NT2/D1 (cell line): ENCODE measurements around the gene HPD.

Experiments
- DNase-seq: peaks from one replicate; pipeline ENCODE4 v3.0.0-alpha.2; 2011; ENCODE audit warnings: low read depth, low spot score
- H3K27me3 ChIP-seq: 2 replicates; pipeline ENCODE4 v1.6.0; 2011; ENCODE audit warnings: mild to moderate bottlenecking; ENCODE audit not compliant: insufficient read length, insufficient read depth
- H3K36me3 ChIP-seq: 2 replicates; pipeline ENCODE4 v1.6.1; 2011; ENCODE audit warnings: mild to moderate bottlenecking, low read length, mixed read lengths; ENCODE audit not compliant: insufficient read depth, insufficient read length
- H3K4me1 ChIP-seq: 2 replicates; pipeline ENCODE4 v1.5.1; 2011; ENCODE audit not compliant: insufficient read depth, insufficient read length
- H3K4me3 ChIP-seq: 2 replicates; pipeline ENCODE4 v1.5.1; 2011; ENCODE audit warnings: low read depth; ENCODE audit not compliant: insufficient read length
- H3K9ac ChIP-seq: 2 replicates; pipeline ENCODE4 v1.6.0; 2011; ENCODE audit warnings: low read depth; ENCODE audit not compliant: insufficient read length
- H3K9me3 ChIP-seq: 2 replicates; pipeline ENCODE4 v1.5.1; 2011; ENCODE audit warnings: mild to moderate bottlenecking, low read length; ENCODE audit not compliant: insufficient read depth
- SUZ12 ChIP-seq: IDR thresholded peaks from 2 replicates; pipeline ENCODE4 v1.6.1; 2011; ENCODE audit not compliant: insufficient read length, insufficient read depth; ENCODE audit errors: extremely low read depth
- YY1 ChIP-seq: IDR thresholded peaks from 2 replicates; pipeline ENCODE4 v1.6.1; 2011; ENCODE audit not compliant: insufficient read length, insufficient read depth
- ZNF274 ChIP-seq: IDR thresholded peaks from 2 replicates; pipeline ENCODE4 v1.6.1; 2011; ENCODE audit warnings: mild to moderate bottlenecking, low read depth, low read length

The HPD gene

DNA sequence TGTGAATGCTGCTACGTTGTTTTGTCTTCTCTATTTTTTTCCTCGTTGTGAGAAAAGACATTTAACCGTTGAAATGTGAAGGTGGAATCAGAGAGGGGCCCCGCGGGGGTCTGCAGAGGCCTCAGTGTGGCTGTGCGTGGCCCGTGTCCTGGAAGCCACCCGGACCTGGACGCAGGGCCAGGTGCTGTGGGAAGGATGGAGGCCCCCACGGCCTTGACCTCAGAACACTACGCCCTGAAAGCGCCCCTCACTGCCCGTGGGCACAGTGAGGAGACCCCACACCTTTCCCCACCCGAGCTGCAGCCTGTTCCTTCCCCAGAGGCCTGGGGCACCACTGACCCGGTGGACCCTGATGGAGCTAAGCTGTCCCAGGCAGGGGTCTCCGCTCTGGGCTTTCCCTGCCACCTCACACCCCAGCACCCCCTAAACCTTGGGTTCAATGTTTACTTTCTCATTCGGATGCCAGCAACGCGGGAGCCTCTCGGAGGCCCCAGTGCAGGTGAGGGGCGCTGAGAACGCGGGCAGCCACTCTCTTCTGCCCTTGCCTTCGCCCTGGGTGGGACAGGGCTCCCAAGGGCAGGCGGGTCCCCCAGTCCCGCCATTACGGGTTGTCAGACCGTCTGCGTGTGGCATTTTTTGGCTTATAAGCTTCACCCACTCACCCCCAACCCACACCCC is 27.9 kb downstream of the HPD start:
- peaks cover 67% of the 10 kb centered on the region for H3K36me3 ChIP-seq
- no peak overlapping the region for H3K4me3 ChIP-seq
- no peaks in the 10 kb centered on the region for H3K9me3 ChIP-seq
- H3K9ac ChIP-seq: no peak overlapping the region
- peaks cover 5% of the 10 kb centered on the region for H3K4me1 ChIP-seq
- no peaks in the 10 kb centered on the region for H3K27me3 ChIP-seq
- DNase-seq: no peak
- TF ChIP-seq YY1: no peak
- TF ChIP-seq ZNF274: no peak
- no peak for TF ChIP-seq SUZ12

DNA sequence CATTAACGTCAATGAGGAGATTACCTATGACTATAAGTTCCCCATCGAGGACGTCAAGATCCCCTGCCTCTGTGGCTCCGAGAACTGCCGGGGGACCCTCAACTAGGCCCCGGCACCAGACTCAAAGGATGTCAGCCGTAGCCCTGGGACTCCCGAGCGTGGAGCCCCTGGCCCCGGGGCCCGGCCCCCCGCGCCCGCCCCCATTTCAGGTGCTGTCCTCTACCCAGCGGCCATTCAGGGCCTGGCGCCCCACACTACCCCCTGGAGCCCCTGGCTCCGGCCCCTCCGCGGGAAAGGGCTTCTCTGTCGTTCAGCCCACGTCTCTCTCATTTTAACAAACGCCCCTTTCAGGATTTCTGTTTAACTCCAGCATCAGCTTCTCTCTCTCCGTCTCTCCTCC is 28.5 kb downstream of the HPD start:
- Histone ChIP-seq H3K4me3 (no peak overlapping the region), H3K27me3 (no peaks in the 10 kb centered on the region), H3K9ac (no peak overlapping the region), H3K36me3 (peaks cover 71% of the 10 kb centered on the region), H3K4me1 (peaks cover 5% of the 10 kb centered on the region), H3K9me3 (no peaks in the 10 kb centered on the region)
- TF ChIP-seq ZNF274 (no peak), SUZ12 (no peak), YY1 (no peak)
- DNase-seq: no peak

DNA sequence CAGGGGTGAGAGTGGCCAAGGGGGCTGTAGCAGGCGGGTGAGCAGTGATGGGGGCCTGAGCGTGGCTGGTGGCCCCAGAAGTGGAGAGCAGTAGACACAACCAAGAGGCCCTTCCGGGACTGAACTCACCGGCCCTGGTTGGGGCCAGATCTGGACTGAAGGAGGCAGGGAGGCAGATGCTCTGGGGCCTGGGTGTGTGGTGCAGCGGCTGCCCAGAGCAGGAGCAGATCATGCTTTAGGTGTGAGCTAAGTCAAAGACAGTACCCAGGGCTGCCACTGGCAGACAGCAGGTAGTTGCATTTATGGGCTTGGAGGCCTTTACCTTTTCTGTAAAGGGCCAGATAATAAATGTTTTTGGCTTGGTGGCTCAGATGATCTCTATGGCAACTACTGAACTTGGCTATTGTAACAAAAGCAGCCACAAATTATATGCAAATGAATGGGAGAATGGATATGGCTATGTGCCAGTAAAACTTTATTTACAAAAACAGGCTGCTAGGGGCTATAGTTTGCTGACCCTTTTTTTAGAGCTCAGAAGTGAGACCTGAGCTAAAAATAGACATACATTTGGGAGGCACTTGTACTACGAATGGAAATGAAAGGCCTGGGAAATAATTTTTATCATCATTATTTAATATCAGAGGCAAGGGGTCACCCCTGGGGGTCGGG is 29.3 kb downstream of the HPD start:
- no peak for TF ChIP-seq ZNF274
- no peak for TF ChIP-seq SUZ12
- TF ChIP-seq YY1: no peak
- no peak for DNase-seq
- H3K36me3 ChIP-seq: peaks cover 78% of the 10 kb centered on the region
- H3K4me3 ChIP-seq: no peak overlapping the region
- no peaks in the 10 kb centered on the region for H3K9me3 ChIP-seq
- H3K27me3 ChIP-seq: no peaks in the 10 kb centered on the region
- no peak overlapping the region for H3K9ac ChIP-seq
- peaks cover 5% of the 10 kb centered on the region for H3K4me1 ChIP-seq

DNA sequence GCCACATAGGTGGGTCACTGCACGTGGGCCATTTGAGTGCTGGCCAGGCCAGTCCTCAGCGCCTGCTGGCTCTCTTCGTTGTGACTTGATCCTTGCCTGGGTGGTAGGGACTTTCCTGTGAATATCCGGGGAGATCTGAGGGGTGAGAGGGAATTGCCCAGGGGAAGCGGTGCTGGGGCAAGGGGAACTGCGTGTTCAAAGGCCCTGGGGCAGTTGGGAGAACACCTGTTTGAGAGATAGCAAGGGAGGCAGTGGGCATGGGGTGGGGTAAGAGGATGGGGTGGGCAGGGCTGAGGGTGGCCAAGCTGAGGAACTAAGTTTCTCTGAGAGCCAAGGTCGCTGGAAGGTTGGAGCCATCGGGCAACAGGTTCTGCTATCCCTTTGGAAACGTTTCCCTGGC is 29.8 kb downstream of the HPD start:
- H3K4me3 ChIP-seq: no peak overlapping the region
- H3K9ac ChIP-seq: no peak overlapping the region
- H3K9me3 ChIP-seq: no peaks in the 10 kb centered on the region
- H3K4me1 ChIP-seq: peaks cover 5% of the 10 kb centered on the region
- peaks cover 83% of the 10 kb centered on the region for H3K36me3 ChIP-seq
- H3K27me3 ChIP-seq: no peaks in the 10 kb centered on the region
- DNase-seq: no peak
- TF ChIP-seq YY1 (no peak), SUZ12 (no peak), ZNF274 (no peak)

DNA sequence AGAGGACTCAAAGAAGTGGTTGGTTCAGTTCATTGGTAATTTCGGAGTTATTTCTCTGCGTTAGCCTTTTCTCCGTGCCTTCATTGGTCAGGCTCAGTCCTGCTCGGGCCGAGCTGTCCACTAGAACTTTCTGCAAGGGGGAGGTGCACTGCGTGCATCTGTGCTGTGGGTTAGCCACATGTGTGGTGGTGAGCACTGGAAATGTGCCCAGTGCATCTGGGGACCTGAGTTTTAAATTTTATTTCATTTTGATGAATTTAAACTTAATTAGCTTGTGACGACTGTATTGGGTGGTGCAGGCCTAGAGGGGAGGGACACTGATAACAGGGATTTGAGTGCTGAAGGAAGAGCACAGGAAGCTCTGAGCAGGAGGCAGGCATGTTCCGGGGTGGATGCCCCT is 30.4 kb downstream of the HPD start:
- Histone ChIP-seq H3K9me3 (no peaks in the 10 kb centered on the region), H3K27me3 (no peaks in the 10 kb centered on the region), H3K36me3 (peaks cover 88% of the 10 kb centered on the region), H3K4me3 (no peak overlapping the region), H3K9ac (no peak overlapping the region), H3K4me1 (peaks cover 5% of the 10 kb centered on the region)
- TF ChIP-seq YY1 (no peak), SUZ12 (no peak), ZNF274 (no peak)
- DNase-seq: no peak

DNA sequence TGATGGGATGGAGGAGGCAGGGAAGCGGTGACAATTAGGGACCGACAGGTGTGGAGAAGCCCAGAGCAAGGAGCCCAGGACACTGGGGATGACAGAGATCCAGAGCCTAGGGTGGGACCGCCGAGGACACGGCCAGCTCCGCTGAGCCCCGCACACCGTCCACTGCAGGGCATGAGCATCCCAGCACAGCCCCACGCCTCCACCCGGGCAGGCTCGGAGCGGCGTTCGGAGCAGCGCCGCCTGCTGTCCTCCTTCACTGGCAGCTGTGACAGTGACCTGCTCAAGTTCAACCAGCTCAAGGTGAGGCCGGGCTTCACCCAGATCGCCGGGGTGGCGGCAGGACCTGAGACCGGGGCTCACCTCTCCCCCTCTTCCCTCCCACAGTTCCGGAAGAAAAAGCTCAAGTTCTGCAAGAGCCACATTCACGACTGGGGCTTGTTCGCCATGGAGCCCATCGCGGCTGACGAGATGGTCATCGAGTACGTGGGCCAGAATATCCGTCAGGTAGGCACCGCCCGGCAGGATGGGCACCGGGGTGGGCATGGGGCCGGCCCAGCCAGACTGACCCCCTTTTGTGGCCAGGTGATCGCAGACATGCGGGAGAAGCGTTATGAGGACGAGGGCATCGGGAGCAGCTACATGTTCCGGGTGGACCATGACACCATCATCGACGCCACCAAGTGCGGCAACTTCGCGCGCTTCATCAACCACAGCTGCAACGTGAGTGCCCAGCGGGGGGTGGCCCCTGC is 31.1 kb downstream of the HPD start:
- no peak for TF ChIP-seq SUZ12
- no peak for TF ChIP-seq YY1
- TF ChIP-seq ZNF274: no peak
- no peak overlapping the region for H3K9ac ChIP-seq
- no peaks in the 10 kb centered on the region for H3K9me3 ChIP-seq
- DNase-seq: no peak
- no peaks in the 10 kb centered on the region for H3K27me3 ChIP-seq
- no peak overlapping the region for H3K4me3 ChIP-seq
- peaks cover 91% of the 10 kb centered on the region for H3K36me3 ChIP-seq
- peaks cover 5% of the 10 kb centered on the region for H3K4me1 ChIP-seq

DNA sequence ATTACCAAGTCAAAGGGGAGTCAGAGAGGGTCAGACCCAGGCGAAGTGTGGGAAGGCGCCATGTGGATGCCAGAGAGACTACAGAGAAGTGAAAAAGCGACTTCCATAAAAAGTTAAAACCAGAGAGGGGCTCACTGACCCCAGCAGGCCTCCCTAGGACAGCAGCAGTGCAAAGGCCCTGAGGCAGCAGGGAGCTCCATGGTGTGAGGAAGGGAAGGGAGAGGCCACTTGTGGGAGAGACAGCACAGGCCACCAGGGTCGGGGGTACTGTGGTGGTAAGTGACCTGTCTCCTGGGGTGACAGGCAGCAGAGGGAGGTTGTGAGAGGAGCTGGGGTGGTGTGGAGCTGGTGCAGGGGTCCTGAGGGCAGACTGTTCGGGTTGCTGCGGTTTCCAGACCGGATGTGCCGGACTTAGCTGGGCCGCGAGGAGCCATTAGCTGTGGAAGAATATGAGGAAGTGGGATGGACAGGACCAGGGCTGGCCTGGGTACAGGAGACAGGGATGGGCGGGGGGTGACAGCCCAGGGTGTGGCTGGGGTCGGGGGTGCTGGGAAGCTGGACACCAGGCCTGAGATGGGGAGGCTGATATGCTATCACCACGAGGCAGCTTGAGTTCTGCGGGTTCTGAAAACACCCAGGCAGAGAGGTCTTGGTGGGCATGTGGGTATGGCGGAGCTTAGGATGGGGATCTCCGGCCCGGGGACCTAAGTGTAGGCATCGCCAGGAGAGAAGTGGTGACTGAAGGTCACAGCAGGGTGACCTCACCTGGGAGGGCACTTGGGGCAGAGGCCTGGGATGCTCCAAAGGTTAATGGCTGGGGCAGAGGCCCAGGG is 32.1 kb downstream of the HPD start:
- H3K4me1 ChIP-seq: no peaks in the 10 kb centered on the region
- H3K36me3 ChIP-seq: peaks cover 91% of the 10 kb centered on the region

More for the DNA sequence above, 32.1 kb downstream of the HPD start:
- H3K9ac ChIP-seq: no peak overlapping the region
- no peaks in the 10 kb centered on the region for H3K9me3 ChIP-seq
- no peak overlapping the region for H3K4me3 ChIP-seq
- no peak for DNase-seq
- no peaks in the 10 kb centered on the region for H3K27me3 ChIP-seq
- TF ChIP-seq ZNF274 (no peak), SUZ12 (no peak), YY1 (no peak)
